Activated T-helper 2 cell treated with anti-CD3 and anti-CD28 coated beads, Interferon-gamma antibody, Interleukin-2, Interleukin-4, amounts not matched to agents 10 μg/mL and 5 μg/mL and 100 μg/mL, durations not matched to agents 14 hours and 24 hours and 36 hours (primary cell): ENCODE results near the gene EIF6. TPM values are rescaled to one million over a fixed set of nuclear protein-coding genes. Genes with fewer than 3 reads are reported as not detected.
A peak's percentile ranks its signal among the peaks of the same experiment; 100 is the strongest.

Source experiments
- DNase-seq: peaks from one replicate; pipeline ENCODE4 v3.0.0; 2021; ENCODE audit warnings: low spot score
- H3K27ac Mint-ChIP-seq: one replicate; pipeline ENCODE4 v1.8.0; 2021; ENCODE audit warnings: mixed read lengths
- H3K27me3 Mint-ChIP-seq: one replicate; pipeline ENCODE4 v1.8.0; 2021; ENCODE audit warnings: low read depth, mixed read lengths
- H3K36me3 Mint-ChIP-seq: one replicate; pipeline ENCODE4 v1.8.0; 2021; ENCODE audit warnings: low read depth, mixed read lengths
- H3K4me1 Mint-ChIP-seq: one replicate; pipeline ENCODE4 v1.8.0; 2021; ENCODE audit warnings: low read depth, mixed read lengths
- H3K4me3 Mint-ChIP-seq: one replicate; pipeline ENCODE4 v1.8.0; 2021; ENCODE audit warnings: low read depth, mild to moderate bottlenecking, moderate library complexity, mixed read lengths
- H3K9me3 Mint-ChIP-seq: one replicate; pipeline ENCODE4 v1.8.0; 2021; ENCODE audit warnings: mixed read lengths
- intact Hi-C: fragments of 100-400 bp; cut with micrococcal nuclease; formaldehyde crosslinking; loops from one replicate; pipeline ENCODE4 v1.15.1; 2023
- total RNA-seq: library from RNA; stranded (reverse); gene quantifications from 2 replicates; pipeline ENCODE4 v1.2.3, GENCODE V29; 2022

Gene EIF6
- total RNA-seq, 1 donor from 2014 or later, result 183 TPM

- H3K27me3 Mint-ChIP-seq, result no peaks in the 10 kb centered on the region
- peak; percentile 90 for DNase-seq
- peak within 1 kb of the TSS; percentile 97 for H3K4me3 Mint-ChIP-seq
- H3K27ac Mint-ChIP-seq, result peak within 1 kb of the TSS; percentile 97
- no peaks in the 10 kb centered on the region for H3K9me3 Mint-ChIP-seq
- peaks cover 8% of the 10 kb centered on the region for H3K4me1 Mint-ChIP-seq
- intact Hi-C loops, result no loop called here
- H3K36me3 Mint-ChIP-seq, result peaks cover 48% of the 10 kb centered on the region
Observed at GRCh38 chr20:35277531-35278395, 6.8 kb downstream of the EIF6 start, which contains the start of gene MMP24OS. MMP24OS (minus strand) TSS chr20:35278122; CDS start chr20:35277929, 193 bp downstream.

GRCh38 chr20:35277127-35277526 is 7.4 kb downstream of the EIF6 start:
- H3K36me3 Mint-ChIP-seq, result peaks cover 45% of the 10 kb centered on the region
- H3K4me3 Mint-ChIP-seq, result peak overlapping the region; percentile 97
- H3K9me3 Mint-ChIP-seq, result no peaks in the 10 kb centered on the region
- intact Hi-C loops, result no loop called here
- peak overlapping the region; percentile 97 for H3K27ac Mint-ChIP-seq
- no peaks in the 10 kb centered on the region for H3K27me3 Mint-ChIP-seq
- no peak for DNase-seq
- peaks cover 5% of the 10 kb centered on the region for H3K4me1 Mint-ChIP-seq

GRCh38 chr20:35276408-35276807 is 8.2 kb downstream of the EIF6 start:
- Mint-ChIP-seq H3K9me3 (no peaks in the 10 kb centered on the region), H3K4me1 (peaks cover 4% of the 10 kb centered on the region), H3K36me3 (peaks cover 43% of the 10 kb centered on the region), H3K27me3 (no peaks in the 10 kb centered on the region), H3K27ac (peak overlapping the region; percentile 97), H3K4me3 (peak overlapping the region; percentile 97)
- DNase-seq, result no peak
- intact Hi-C loops, result no loop called here

GRCh38 chr20:35275741-35276251 is 8.8 kb downstream of the EIF6 start:
- H3K27ac Mint-ChIP-seq, result no peak overlapping the region
- H3K27me3 Mint-ChIP-seq, result no peaks in the 10 kb centered on the region

GRCh38 chr20:35274172-35275092 is 10.1 kb downstream of the EIF6 start:
- H3K4me3 Mint-ChIP-seq, result no peak overlapping the region
- peaks cover 4% of the 10 kb centered on the region for H3K4me1 Mint-ChIP-seq
- intact Hi-C loops, result no loop called here

More at GRCh38 chr20:35275741-35276251, 8.8 kb downstream of the EIF6 start:
- no peaks in the 10 kb centered on the region for H3K9me3 Mint-ChIP-seq
- H3K4me1 Mint-ChIP-seq, result peaks cover 4% of the 10 kb centered on the region
- no peak for DNase-seq
- H3K36me3 Mint-ChIP-seq, result peaks cover 42% of the 10 kb centered on the region
- intact Hi-C loops, result no loop called here
- peak overlapping the region; percentile 97 for H3K4me3 Mint-ChIP-seq

GRCh38 chr20:35273449-35274171 is 11.0 kb downstream of the EIF6 start:
- Mint-ChIP-seq H3K27me3 (no peaks in the 10 kb centered on the region), H3K4me1 (peaks cover 2% of the 10 kb centered on the region), H3K4me3 (no peak overlapping the region), H3K36me3 (peaks cover 25% of the 10 kb centered on the region), H3K9me3 (no peaks in the 10 kb centered on the region), H3K27ac (no peak overlapping the region)
- DNase-seq, result no peak
- intact Hi-C loops, result no loop called here

More at GRCh38 chr20:35274172-35275092, 10.1 kb downstream of the EIF6 start:
- peaks cover 29% of the 10 kb centered on the region for H3K36me3 Mint-ChIP-seq
- H3K9me3 Mint-ChIP-seq, result no peaks in the 10 kb centered on the region
- no peaks in the 10 kb centered on the region for H3K27me3 Mint-ChIP-seq
- no peak overlapping the region for H3K27ac Mint-ChIP-seq
- no peak for DNase-seq

GRCh38 chr20:35271904-35272303 is 12.7 kb downstream of the EIF6 start:
- no peaks in the 10 kb centered on the region for H3K27me3 Mint-ChIP-seq
- no peak for DNase-seq
- H3K36me3 Mint-ChIP-seq, result peaks cover 16% of the 10 kb centered on the region
- H3K4me1 Mint-ChIP-seq, result no peaks in the 10 kb centered on the region
- intact Hi-C loops, result no loop called here
- H3K27ac Mint-ChIP-seq, result no peak overlapping the region
- H3K9me3 Mint-ChIP-seq, result no peaks in the 10 kb centered on the region
- H3K4me3 Mint-ChIP-seq, result no peak overlapping the region

- no peak for DNase-seq
- H3K4me1 Mint-ChIP-seq, result no peaks in the 10 kb centered on the region
- H3K9me3 Mint-ChIP-seq, result no peaks in the 10 kb centered on the region
- H3K36me3 Mint-ChIP-seq, result peaks cover 13% of the 10 kb centered on the region
- intact Hi-C loops, result no loop called here
- no peaks in the 10 kb centered on the region for H3K27me3 Mint-ChIP-seq
- H3K4me3 Mint-ChIP-seq, result no peak overlapping the region
- peak overlapping the region; percentile 3 for H3K27ac Mint-ChIP-seq
Observed at GRCh38 chr20:35271073-35271882, 13.3 kb downstream of the EIF6 start.

- H3K9me3 Mint-ChIP-seq, result no peaks in the 10 kb centered on the region
- H3K27ac Mint-ChIP-seq, result no peak overlapping the region
- no peaks in the 10 kb centered on the region for H3K27me3 Mint-ChIP-seq
- intact Hi-C loops, result no loop called here
- DNase-seq, result no peak
- no peaks in the 10 kb centered on the region for H3K4me1 Mint-ChIP-seq
- no peak overlapping the region for H3K4me3 Mint-ChIP-seq
- H3K36me3 Mint-ChIP-seq, result peaks cover 13% of the 10 kb centered on the region
Observed at GRCh38 chr20:35270021-35270902, 14.3 kb downstream of the EIF6 start.

GRCh38 chr20:35269055-35269781 is 15.4 kb downstream of the EIF6 start:
- H3K4me1 Mint-ChIP-seq, result no peaks in the 10 kb centered on the region
- no peaks in the 10 kb centered on the region for H3K27me3 Mint-ChIP-seq
- no peak for DNase-seq
- H3K9me3 Mint-ChIP-seq, result no peaks in the 10 kb centered on the region
- no peak overlapping the region for H3K27ac Mint-ChIP-seq
- H3K4me3 Mint-ChIP-seq, result no peak overlapping the region
- intact Hi-C loops, result loop anchor here (1.0 kb wide), 1 partner anchor 124 kb away; no protein-coding TSS in a partner anchor
- peaks cover 15% of the 10 kb centered on the region for H3K36me3 Mint-ChIP-seq
